ENCODE results near the gene MAGOH. TPM values are rescaled to one million over a fixed set of nuclear protein-coding genes. Genes with fewer than 3 reads are reported as not detected.
A peak's percentile ranks its signal among the peaks of the same experiment; 100 is the strongest.

The MAGOH gene
- polyA plus RNA-seq, 1 of the 3 experiments (the other 2 are of a cell fraction): 26.5 TPM

DNA sequence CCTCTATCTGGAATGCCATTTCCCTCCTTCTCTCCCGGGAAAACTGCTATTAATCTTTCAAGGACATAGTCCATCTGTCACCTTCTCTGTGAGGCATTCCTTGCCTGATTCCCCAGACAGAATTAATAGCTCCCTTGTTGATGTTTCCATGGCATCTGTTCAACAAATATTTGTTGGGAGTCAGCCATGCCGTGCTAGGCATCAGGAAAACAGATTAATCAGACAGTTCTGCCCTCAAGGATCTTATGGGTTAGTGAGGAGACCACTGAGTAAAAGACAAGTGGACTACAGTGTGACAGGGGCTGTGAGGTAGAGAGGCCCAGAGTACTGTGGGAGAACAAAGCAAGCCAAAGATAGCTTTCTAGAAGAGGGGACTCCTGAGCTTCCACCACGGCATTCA lies 11.4 kb upstream of the MAGOH start (continued):
- TF ChIP-seq, protein P1, sequence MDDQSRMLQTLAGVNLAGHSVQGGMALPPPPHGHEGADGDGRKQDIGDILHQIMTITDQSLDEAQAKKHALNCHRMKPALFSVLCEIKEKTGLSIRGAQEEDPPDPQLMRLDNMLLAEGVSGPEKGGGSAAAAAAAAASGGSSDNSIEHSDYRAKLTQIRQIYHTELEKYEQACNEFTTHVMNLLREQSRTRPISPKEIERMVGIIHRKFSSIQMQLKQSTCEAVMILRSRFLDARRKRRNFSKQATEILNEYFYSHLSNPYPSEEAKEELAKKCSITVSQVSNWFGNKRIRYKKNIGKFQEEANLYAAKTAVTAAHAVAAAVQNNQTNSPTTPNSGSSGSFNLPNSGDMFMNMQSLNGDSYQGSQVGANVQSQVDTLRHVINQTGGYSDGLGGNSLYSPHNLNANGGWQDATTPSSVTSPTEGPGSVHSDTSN (IDR thresholded peaks at IDR 0.05): no peak

DNA sequence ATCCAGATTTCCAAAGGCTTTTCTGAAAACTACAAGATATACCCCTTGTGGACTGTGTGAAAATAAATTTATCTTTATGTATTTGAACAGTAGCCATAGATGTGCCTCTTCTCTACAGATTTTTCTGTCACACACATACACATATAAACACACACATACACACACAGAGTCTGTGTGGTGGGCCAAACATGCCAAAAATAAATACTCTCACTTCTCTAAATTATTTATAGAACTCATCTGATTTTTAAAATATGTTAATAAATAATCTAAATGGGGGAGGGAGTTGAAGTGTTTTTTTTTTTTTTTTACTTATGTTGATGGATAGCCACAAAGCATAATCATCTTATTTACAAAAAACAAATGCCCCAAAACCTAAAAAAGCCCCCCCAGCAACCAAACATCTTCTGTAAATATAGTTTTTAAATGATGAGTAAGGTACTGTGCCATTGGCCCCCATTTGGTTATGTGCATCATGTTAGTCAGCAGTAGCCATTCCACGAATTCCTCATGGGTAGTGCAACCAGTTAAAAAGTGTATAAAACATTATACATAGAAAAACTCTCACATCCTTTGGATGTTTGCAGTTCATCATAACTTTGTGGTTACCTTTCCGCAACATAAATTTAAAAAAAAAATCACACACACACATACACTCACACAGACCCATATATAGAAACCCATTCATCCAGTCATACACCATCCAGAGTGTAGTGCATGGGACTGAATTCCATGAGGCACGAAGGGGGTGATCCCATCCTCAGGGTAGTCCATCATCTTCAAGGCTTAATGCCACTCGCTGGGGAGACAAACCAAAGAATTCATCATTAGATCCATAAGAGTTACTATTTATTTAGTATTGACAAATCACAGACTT lies 8.2 kb upstream of the MAGOH start:
- no peak overlapping the region for H3K4me2 ChIP-seq

GRCh38 chr1:53244141-53244540 lies 5.8 kb upstream of the MAGOH start:
- Histone ChIP-seq H3F3A (replicated peaks; ENCODE audit: insufficient read depth) (peaks cover 14% of the 10 kb centered on the region), H3K4me3 (ENCODE audit: low read depth in 2 of 2, low read length in 1 of 2) (no peak overlapping the region), H3K9ac (no peak overlapping the region), H3K4me1 (ENCODE audit: control insufficient read depth in 1 of 2, insufficient read depth in 2 of 2, low read depth in 1 of 2, low read length in 1 of 2) (peaks cover 0 to 2% of the 10 kb centered on the region in 2 experiments; a peak in 2 of 4 replicates), H3K9me2 (no peaks in the 10 kb centered on the region), H3K27me3 (ENCODE audit: insufficient read depth) (no peaks in the 10 kb centered on the region), H3K9me3 (no peaks in the 10 kb centered on the region), H4K20me1 (ENCODE audit: insufficient read depth) (no peaks in the 10 kb centered on the region), H3K27ac (ENCODE audit: low read depth in 2 of 2, low read length in 1 of 2) (no peak overlapping the region), H2AFZ (ENCODE audit: low read depth) (no peak overlapping the region), H3K79me2 (ENCODE audit: insufficient read depth) (no peaks in the 10 kb centered on the region), H3K36me3 (replicated peaks in 1 of 2; ENCODE audit: control insufficient read depth in 1 of 2, insufficient read depth in 2 of 2, low read length in 1 of 2) (peaks cover 4 to 7% of the 10 kb centered on the region in 2 experiments), H3K4me2 (no peak overlapping the region)
- no peak for DNase-seq
- ChIA-PET CTCF (no interaction called here), POLR2A (no interaction called here)
- WGBS (ENCODE audit: low lambda C conversion rate): 78% methylated on average over 4 of the region's 4 CpGs
- TF ChIP-seq, protein P2, sequence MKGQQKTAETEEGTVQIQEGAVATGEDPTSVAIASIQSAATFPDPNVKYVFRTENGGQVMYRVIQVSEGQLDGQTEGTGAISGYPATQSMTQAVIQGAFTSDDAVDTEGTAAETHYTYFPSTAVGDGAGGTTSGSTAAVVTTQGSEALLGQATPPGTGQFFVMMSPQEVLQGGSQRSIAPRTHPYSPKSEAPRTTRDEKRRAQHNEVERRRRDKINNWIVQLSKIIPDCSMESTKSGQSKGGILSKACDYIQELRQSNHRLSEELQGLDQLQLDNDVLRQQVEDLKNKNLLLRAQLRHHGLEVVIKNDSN (IDR thresholded peaks at IDR 0.05; ENCODE audit: borderline replicate concordance, low read depth): no peak
- TF ChIP-seq, protein P3, sequence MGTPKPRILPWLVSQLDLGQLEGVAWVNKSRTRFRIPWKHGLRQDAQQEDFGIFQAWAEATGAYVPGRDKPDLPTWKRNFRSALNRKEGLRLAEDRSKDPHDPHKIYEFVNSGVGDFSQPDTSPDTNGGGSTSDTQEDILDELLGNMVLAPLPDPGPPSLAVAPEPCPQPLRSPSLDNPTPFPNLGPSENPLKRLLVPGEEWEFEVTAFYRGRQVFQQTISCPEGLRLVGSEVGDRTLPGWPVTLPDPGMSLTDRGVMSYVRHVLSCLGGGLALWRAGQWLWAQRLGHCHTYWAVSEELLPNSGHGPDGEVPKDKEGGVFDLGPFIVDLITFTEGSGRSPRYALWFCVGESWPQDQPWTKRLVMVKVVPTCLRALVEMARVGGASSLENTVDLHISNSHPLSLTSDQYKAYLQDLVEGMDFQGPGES (IDR thresholded peaks at IDR 0.05; ENCODE audit: low read depth, low read length): no peak
- TF ChIP-seq EZH2phosphoT487 (IDR thresholded peaks at IDR 0.05; ENCODE audit: borderline replicate concordance, low read depth): no peak
- no peak for TF ChIP-seq FOSL2 (IDR thresholded peaks at IDR 0.05; ENCODE audit: borderline replicate concordance, low read depth)
- TF ChIP-seq, protein P4, sequence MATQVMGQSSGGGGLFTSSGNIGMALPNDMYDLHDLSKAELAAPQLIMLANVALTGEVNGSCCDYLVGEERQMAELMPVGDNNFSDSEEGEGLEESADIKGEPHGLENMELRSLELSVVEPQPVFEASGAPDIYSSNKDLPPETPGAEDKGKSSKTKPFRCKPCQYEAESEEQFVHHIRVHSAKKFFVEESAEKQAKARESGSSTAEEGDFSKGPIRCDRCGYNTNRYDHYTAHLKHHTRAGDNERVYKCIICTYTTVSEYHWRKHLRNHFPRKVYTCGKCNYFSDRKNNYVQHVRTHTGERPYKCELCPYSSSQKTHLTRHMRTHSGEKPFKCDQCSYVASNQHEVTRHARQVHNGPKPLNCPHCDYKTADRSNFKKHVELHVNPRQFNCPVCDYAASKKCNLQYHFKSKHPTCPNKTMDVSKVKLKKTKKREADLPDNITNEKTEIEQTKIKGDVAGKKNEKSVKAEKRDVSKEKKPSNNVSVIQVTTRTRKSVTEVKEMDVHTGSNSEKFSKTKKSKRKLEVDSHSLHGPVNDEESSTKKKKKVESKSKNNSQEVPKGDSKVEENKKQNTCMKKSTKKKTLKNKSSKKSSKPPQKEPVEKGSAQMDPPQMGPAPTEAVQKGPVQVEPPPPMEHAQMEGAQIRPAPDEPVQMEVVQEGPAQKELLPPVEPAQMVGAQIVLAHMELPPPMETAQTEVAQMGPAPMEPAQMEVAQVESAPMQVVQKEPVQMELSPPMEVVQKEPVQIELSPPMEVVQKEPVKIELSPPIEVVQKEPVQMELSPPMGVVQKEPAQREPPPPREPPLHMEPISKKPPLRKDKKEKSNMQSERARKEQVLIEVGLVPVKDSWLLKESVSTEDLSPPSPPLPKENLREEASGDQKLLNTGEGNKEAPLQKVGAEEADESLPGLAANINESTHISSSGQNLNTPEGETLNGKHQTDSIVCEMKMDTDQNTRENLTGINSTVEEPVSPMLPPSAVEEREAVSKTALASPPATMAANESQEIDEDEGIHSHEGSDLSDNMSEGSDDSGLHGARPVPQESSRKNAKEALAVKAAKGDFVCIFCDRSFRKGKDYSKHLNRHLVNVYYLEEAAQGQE (IDR thresholded peaks at IDR 0.05; ENCODE audit: low read depth, low read length): no peak
- TF ChIP-seq TCF12 (IDR thresholded peaks at IDR 0.05): no peak

More for the DNA sequence above, 8.2 kb upstream of the MAGOH start:
- ChIA-PET CTCF (interaction anchor here (2.2 kb wide), 1 partner anchor 147 kb away, joined by 5 read pairs; no protein-coding TSS in a partner anchor), POLR2A (no interaction called here)
- WGBS (ENCODE audit: low lambda C conversion rate): 67% methylated on average over 4 of the region's 4 CpGs
- Histone ChIP-seq H3K4me3 (ENCODE audit: low read depth in 2 of 2, low read length in 1 of 2) (no peak overlapping the region), H3K9me2 (no peaks in the 10 kb centered on the region), H3K27me3 (ENCODE audit: insufficient read depth) (no peaks in the 10 kb centered on the region), H4K20me1 (ENCODE audit: insufficient read depth) (no peaks in the 10 kb centered on the region), H3K9ac (no peak overlapping the region), H3K36me3 (replicated peaks in 1 of 2; ENCODE audit: control insufficient read depth in 1 of 2, insufficient read depth in 2 of 2, low read length in 1 of 2) (peaks cover 4 to 14% of the 10 kb centered on the region in 2 experiments), H3K4me1 (ENCODE audit: control insufficient read depth in 1 of 2, insufficient read depth in 2 of 2, low read depth in 1 of 2, low read length in 1 of 2) (no peaks in the 10 kb centered on the region), H3K9me3 (no peaks in the 10 kb centered on the region), H3K27ac (ENCODE audit: low read depth in 2 of 2, low read length in 1 of 2) (peak overlapping the region in 1 of 2 experiments; percentile 22; a peak in 1 of 4 replicates), H3K79me2 (ENCODE audit: insufficient read depth) (no peaks in the 10 kb centered on the region), H2AFZ (ENCODE audit: low read depth) (no peak overlapping the region), H3F3A (replicated peaks; ENCODE audit: insufficient read depth) (peaks cover 8% of the 10 kb centered on the region)
- DNase-seq: no peak
- TF ChIP-seq NFIC (IDR thresholded peaks at IDR 0.05; ENCODE audit: borderline replicate concordance) (no peak), NRF1 (IDR thresholded peaks at IDR 0.05; ENCODE audit: low read depth, low read length) (no peak), TCF12 (IDR thresholded peaks at IDR 0.05) (no peak), RCOR1 (IDR thresholded peaks at IDR 0.05; ENCODE audit: low read length) (no peak), ELF1 (IDR thresholded peaks at IDR 0.05) (no peak)
- TF ChIP-seq, protein P3 (IDR thresholded peaks at IDR 0.05; ENCODE audit: low read depth, low read length): no peak
- TF ChIP-seq, protein P5, sequence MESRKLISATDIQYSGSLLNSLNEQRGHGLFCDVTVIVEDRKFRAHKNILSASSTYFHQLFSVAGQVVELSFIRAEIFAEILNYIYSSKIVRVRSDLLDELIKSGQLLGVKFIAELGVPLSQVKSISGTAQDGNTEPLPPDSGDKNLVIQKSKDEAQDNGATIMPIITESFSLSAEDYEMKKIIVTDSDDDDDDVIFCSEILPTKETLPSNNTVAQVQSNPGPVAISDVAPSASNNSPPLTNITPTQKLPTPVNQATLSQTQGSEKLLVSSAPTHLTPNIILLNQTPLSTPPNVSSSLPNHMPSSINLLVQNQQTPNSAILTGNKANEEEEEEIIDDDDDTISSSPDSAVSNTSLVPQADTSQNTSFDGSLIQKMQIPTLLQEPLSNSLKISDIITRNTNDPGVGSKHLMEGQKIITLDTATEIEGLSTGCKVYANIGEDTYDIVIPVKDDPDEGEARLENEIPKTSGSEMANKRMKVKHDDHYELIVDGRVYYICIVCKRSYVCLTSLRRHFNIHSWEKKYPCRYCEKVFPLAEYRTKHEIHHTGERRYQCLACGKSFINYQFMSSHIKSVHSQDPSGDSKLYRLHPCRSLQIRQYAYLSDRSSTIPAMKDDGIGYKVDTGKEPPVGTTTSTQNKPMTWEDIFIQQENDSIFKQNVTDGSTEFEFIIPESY (IDR thresholded peaks at IDR 0.05; ENCODE audit: borderline replicate concordance, low read depth): no peak
